Motor neuron (in vitro differentiated cells): ENCODE measurements around the gene DEPDC5. TPM values are rescaled to one million over a fixed set of nuclear protein-coding genes. Genes with fewer than 3 reads are reported as not detected.

ENCODE experiments used
- ATAC-seq, 8 experiments: fragments of 200-7000 bp; cut with Tn5 transposase; replicated peaks in 6 of 8; 2 replicates each; pipeline ENCODE4 v1.8.0; 2021; ENCODE audit warnings: mild to moderate bottlenecking in 8 of 8, moderate library complexity in 8 of 8
- H3K27ac ChIP-seq, 2 donors: fragments of 250-450 bp; sonication (Bioruptor Pico); 2 replicates each; pipeline ENCODE4 v1.9.0; 2021; ENCODE audit warnings: antibody characterized with exemption in 2 of 2, mild to moderate bottlenecking in 2 of 2, moderate library complexity in 1 of 2
- H3K4me1 ChIP-seq, 2 donors: fragments of 250-450 bp; sonication (Bioruptor Pico); replicated peaks in 1 of 2; 2 replicates each; pipeline ENCODE4 v1.6.1; 2021; ENCODE audit warnings: antibody characterized with exemption in 2 of 2, mild to moderate bottlenecking in 2 of 2, moderate library complexity in 1 of 2
- H3K4me3 ChIP-seq, 5 donors: fragments of 250-450 bp; sonication (Bioruptor Pico); 2 replicates each; pipeline ENCODE4 v1.9.0; 2021; ENCODE audit warnings: antibody characterized with exemption in 5 of 5, mild to moderate bottlenecking in 5 of 5, moderate library complexity in 4 of 5
- WGBS, 10 experiments: fragments of 450-650 bp; shearing (Covaris generic); methylation state at CpG; one replicate each; pipeline ENCODE4 v1.0.0; 2022; 5-methylcytosine and 5-hydroxymethylcytosine counted together
- in situ Hi-C, 9 experiments: fragments of 400-800 bp; cut with MboI; loops; one replicate each; pipeline ENCODE4 v1.15.0; 2021; ENCODE audit warnings: low sequenced_read_pairs in 9 of 9, low pct_unique_long_range_greater_than_20kb in 2 of 9; ENCODE audit not compliant: unreplicated experiment in 9 of 9
- total RNA-seq, 8 experiments: library from RNA; unstranded; fragments of 300-600 nt; gene quantifications; 2 replicates each; pipeline versions ENCODE4 v1.2.3 to v1.2.4, GENCODE V29; 2022

The DEPDC5 gene
- total RNA-seq, 8 experiments from 2014 or later = 10.4 to 35.6 (median 14.6) TPM

GRCh38 chr22:31874821-31875220 lies 121.0 kb downstream of the DEPDC5 start:
- no peak overlapping the region for H3K27ac ChIP-seq
- no peaks in the 10 kb centered on the region for H3K4me1 ChIP-seq
- in situ Hi-C loops = no loop called here
- ATAC-seq = no peak
- H3K4me3 ChIP-seq = no peak overlapping the region
- WGBS, 10 experiments = 80 to 100% (median 95%) methylated on average over 1 to 3 of the region's 3 CpGs; no CpG with 5 or more reads in 2 of the 10 experiments

- no peak for ATAC-seq
- H3K4me3 ChIP-seq = no peak overlapping the region
- in situ Hi-C loops = no loop called here
- H3K27ac ChIP-seq = no peak overlapping the region
- no peaks in the 10 kb centered on the region for H3K4me1 ChIP-seq
- WGBS, 10 experiments = 0 to 100% (median 91%) methylated on average over 1 to 10 of the region's 12 CpGs; no CpG with 5 or more reads in 1 of the 10 experiments
Observed at GRCh38 chr22:31876156-31876920, 122.5 kb downstream of the DEPDC5 start.

GRCh38 chr22:31879585-31879984 lies 125.8 kb downstream of the DEPDC5 start:
- no peak overlapping the region for H3K27ac ChIP-seq
- no peak for ATAC-seq
- no peak overlapping the region for H3K4me3 ChIP-seq
- H3K4me1 ChIP-seq = no peaks in the 10 kb centered on the region
- WGBS, 10 experiments = 92 to 100% (median 100%) methylated on average over 1 to 4 of the region's 14 CpGs; no CpG with 5 or more reads in 5 of the 10 experiments
- in situ Hi-C loops = no loop called here

- WGBS, 10 experiments = 33 to 100% (median 92%) methylated on average over 1 to 3 of the region's 6 CpGs; no CpG with 5 or more reads in 2 of the 10 experiments
- ATAC-seq = peak in 3 of 8 experiments; percentile 99 to 100 (median 99)
- Histone ChIP-seq H3K4me1 (no peaks in the 10 kb centered on the region), H3K4me3 (no peak overlapping the region), H3K27ac (no peak overlapping the region)
- in situ Hi-C loops = no loop called here
Observed at GRCh38 chr22:31881200-31881599, 127.4 kb downstream of the DEPDC5 start.

- Histone ChIP-seq H3K4me1 (no peaks in the 10 kb centered on the region), H3K27ac (no peak overlapping the region), H3K4me3 (no peak overlapping the region)
- WGBS, 10 experiments = 50 to 100% (median 100%) methylated on average over 1 to 3 of the region's 3 CpGs; no CpG with 5 or more reads in 1 of the 10 experiments
- ATAC-seq = no peak
- in situ Hi-C loops = no loop called here
Observed at GRCh38 chr22:31881865-31882264, 128.0 kb downstream of the DEPDC5 start.

- ATAC-seq = no peak
- WGBS, 10 experiments = 50 to 100% (median 93%) methylated on average over 1 to 3 of the region's 3 CpGs; no CpG with 5 or more reads in 5 of the 10 experiments
- H3K4me1 ChIP-seq = peaks cover 0 to 2% of the 10 kb centered on the region in 2 donors
- in situ Hi-C loops = no loop called here
- no peak overlapping the region for H3K27ac ChIP-seq
- no peak overlapping the region for H3K4me3 ChIP-seq
Observed at GRCh38 chr22:31882971-31883370, 129.2 kb downstream of the DEPDC5 start.

- Histone ChIP-seq H3K4me1 (peaks cover 0 to 2% of the 10 kb centered on the region in 2 donors), H3K27ac (no peak overlapping the region), H3K4me3 (no peak overlapping the region)
- no peak for ATAC-seq
- in situ Hi-C loops = no loop called here
- 68 to 100% (median 92%) methylated on average over 1 to 3 of the region's 6 CpGs; no CpG with 5 or more reads in 5 of the 10 experiments for WGBS, 10 experiments
Observed at GRCh38 chr22:31883989-31884388, 130.2 kb downstream of the DEPDC5 start.

- in situ Hi-C loops = no loop called here
- WGBS, 10 experiments = 37 to 87% (median 62%) methylated on average over 1 to 5 of the region's 5 CpGs
- H3K4me3 ChIP-seq = no peak overlapping the region
- ATAC-seq = peak in 6 of 8 experiments; percentile 58 to 74 (median 70)
- H3K4me1 ChIP-seq = peaks cover 24 to 25% of the 10 kb centered on the region in 2 donors
- H3K27ac ChIP-seq = peak overlapping the region in 1 of 2 donors; percentile 35
Observed at GRCh38 chr22:31891366-31892079, 137.7 kb downstream of the DEPDC5 start.

- peak overlapping the region; percentile 20 to 35 for H3K27ac ChIP-seq
- WGBS, 10 experiments = 88 to 100% (median 100%) methylated on average over 1 to 2 of the region's 2 CpGs; no CpG with 5 or more reads in 7 of the 10 experiments
- in situ Hi-C loops = no loop called here
- no peak overlapping the region for H3K4me3 ChIP-seq
- no peak for ATAC-seq
- H3K4me1 ChIP-seq = peaks cover 25 to 28% of the 10 kb centered on the region in 2 donors
Observed at GRCh38 chr22:31892080-31892433, 138.2 kb downstream of the DEPDC5 start.

- peaks cover 37 to 40% of the 10 kb centered on the region in 2 donors for H3K4me1 ChIP-seq
- H3K27ac ChIP-seq = peak overlapping the region in 1 of 2 donors; percentile 2
- no peak overlapping the region for H3K4me3 ChIP-seq
- peak in 5 of 8 experiments; percentile 89 to 93 (median 92) for ATAC-seq
- 19 to 100% (median 34%) methylated on average over 1 to 5 of the region's 6 CpGs; no CpG with 5 or more reads in 4 of the 10 experiments for WGBS, 10 experiments
- in situ Hi-C loops = no loop called here
Observed at GRCh38 chr22:31893460-31893859, 139.6 kb downstream of the DEPDC5 start.

GRCh38 chr22:31895411-31896123 lies 141.7 kb downstream of the DEPDC5 start:
- H3K4me1 ChIP-seq = peaks cover 54 to 56% of the 10 kb centered on the region in 2 donors
- no peak overlapping the region for H3K4me3 ChIP-seq
- WGBS, 10 experiments = 80 to 100% (median 100%) methylated on average over 1 to 2 of the region's 2 CpGs; no CpG with 5 or more reads in 1 of the 10 experiments
- H3K27ac ChIP-seq = no peak overlapping the region
- in situ Hi-C loops = no loop called here
- ATAC-seq = peak in 1 of 8 experiments; percentile 65

- in situ Hi-C loops = no loop called here
- ATAC-seq = no peak
- WGBS, 10 experiments = 57 to 100% (median 100%) methylated on average over 1 of the region's 1 CpG
- Histone ChIP-seq H3K27ac (no peak overlapping the region), H3K4me3 (no peak overlapping the region), H3K4me1 (peaks cover 45 to 52% of the 10 kb centered on the region in 2 donors)
Observed at GRCh38 chr22:31896472-31896871, 142.7 kb downstream of the DEPDC5 start.
